HCT116 (cell line): ENCODE measurements around the gene BOD1L1. TPM values are rescaled to one million over a fixed set of nuclear protein-coding genes. Genes with fewer than 3 reads are reported as not detected.

Experiments used
- ATAC-seq: fragments of 200-7000 bp; cut with Tn5 transposase; 2 replicates; pipeline ENCODE4 v1.9.1; 2020; ENCODE audit warnings: mild to moderate bottlenecking, moderate library complexity
- BruUV-seq: library from RNA; stranded (reverse); fragments of 400-500 nt; replicated peaks from 2 replicates; lab custom pipeline; 2021; lab: Mats Ljungman, UMichigan
- CTCF ChIA-PET: fragments of 300-600 bp; sonication (Branson Sonifier 250); formaldehyde crosslinking; loops from one replicate; lab custom pipeline; 2021; ENCODE audit warnings: antibody characterized with exemption; lab: Charles Lee
- POLR2A ChIA-PET: fragments of 300-600, 350-600 bp; sonication (Branson Sonifier 250); formaldehyde crosslinking; loops from one replicate; lab custom pipeline; 2021; ENCODE audit warnings: antibody characterized with exemption; lab: Charles Lee
- RAD21 ChIA-PET, 2 experiments: fragments of 300-600 bp; sonication (Branson Sonifier 250); formaldehyde crosslinking; loops; one replicate each; lab custom pipeline; 2023; ENCODE audit warnings: low total read pairs in 2 of 2; ENCODE audit not compliant: uncharacterized antibody in 2 of 2, unreplicated experiment in 2 of 2, low non-redundant PET in 1 of 2; lab: Charles Lee
- DNase-seq: peaks from one replicate; pipeline ENCODE4 v3.0.0-alpha.2; 2010; ENCODE audit warnings: low read depth, low spot score
- H2AFZ ChIP-seq: fragments of 200-600 bp; shearing (Covaris generic), sonication (generic); 2 replicates; pipeline ENCODE4 v1.6.1; 2017; ENCODE audit warnings: low read depth, mixed run types, mixed read lengths, antibody characterized with exemption, low read length; ENCODE audit not compliant: poor library complexity, severe bottlenecking
- H3K27ac ChIP-seq: 2 replicates; pipeline ENCODE4 v1.5.1; 2012; ENCODE audit warnings: low read depth, low read length
- H3K27me3 ChIP-seq: fragments of 200-600 bp; sonication (generic); 2 replicates; pipeline ENCODE4 v1.6.1; 2016; ENCODE audit warnings: mixed run types, low read length, mixed read lengths; ENCODE audit not compliant: insufficient read depth
- H3K36me3 ChIP-seq, 2 experiments: fragments of 200-500 bp in 1 of 2; fragments of 200-600 bp in 1 of 2; sonication (Bioruptor generic) in 1 of 2; sonication (generic) in 1 of 2; 2 replicates each; pipeline versions ENCODE4 v1.5.1 to v1.6.1; 2014 to 2016; ENCODE audit warnings: low read length in 2 of 2, inconsistent platforms in 1 of 2, mixed read lengths in 1 of 2, mixed run types in 1 of 2; ENCODE audit not compliant: insufficient read depth in 2 of 2, control insufficient read depth in 1 of 2
- H3K4me1 ChIP-seq, 2 experiments: fragments of 200-600 bp in 1 of 2; sonication (generic) in 1 of 2; 2 replicates each; pipeline versions ENCODE4 v1.5.1 to v1.6.1; 2012 to 2017; ENCODE audit warnings: low read length in 2 of 2, inconsistent platforms in 1 of 2, mild to moderate bottlenecking in 1 of 2, mixed read lengths in 1 of 2, mixed run types in 1 of 2, moderate library complexity in 1 of 2; ENCODE audit not compliant: insufficient read depth in 2 of 2, control insufficient read depth in 1 of 2
- H3K4me2 ChIP-seq: fragments of 200-600 bp; sonication (generic); 2 replicates; pipeline ENCODE4 v1.6.1; 2017; ENCODE audit warnings: mixed run types, low read length, mixed read lengths
- H3K4me3 ChIP-seq, 2 experiments: fragments of 200-600 bp in 1 of 2; sonication (generic) in 1 of 2; replicated peaks in 1 of 2; 2 replicates each; pipeline ENCODE4 v1.5.1; 2011 to 2016; ENCODE audit warnings: low read length in 2 of 2, control low read depth in 1 of 2, low read depth in 1 of 2, mild to moderate bottlenecking in 1 of 2, mixed read lengths in 1 of 2, mixed run types in 1 of 2
- H3K79me2 ChIP-seq: fragments of 200-600 bp; sonication (generic); 2 replicates; pipeline ENCODE4 v1.6.1; 2017; ENCODE audit warnings: mild to moderate bottlenecking, mixed run types, low read length, moderate library complexity, mixed read lengths; ENCODE audit not compliant: insufficient read depth
- H3K9ac ChIP-seq: fragments of 200-600 bp; sonication (generic); 2 replicates; pipeline ENCODE4 v1.6.1; 2016; ENCODE audit warnings: low read length, mixed read lengths
- H3K9me2 ChIP-seq: fragments of 200-600 bp; sonication (generic), shearing (Covaris generic); 2 replicates; pipeline ENCODE4 v1.6.1; 2017; ENCODE audit warnings: mixed run types, mild to moderate bottlenecking, moderate library complexity; ENCODE audit not compliant: insufficient read depth
- H3K9me3 ChIP-seq, 2 experiments: fragments of 200-500 bp in 1 of 2; fragments of 200-600 bp in 1 of 2; sonication (Bioruptor generic) in 1 of 2; sonication (generic) in 1 of 2; 2 replicates each; pipeline ENCODE4 v1.6.1; 2014 to 2017; ENCODE audit warnings: low read length in 2 of 2, mixed read lengths in 2 of 2, inconsistent platforms in 1 of 2, low read depth in 1 of 2, mild to moderate bottlenecking in 1 of 2, mixed run types in 1 of 2, moderate library complexity in 1 of 2; ENCODE audit not compliant: control insufficient read depth in 1 of 2, insufficient read depth in 1 of 2
- H4K20me1 ChIP-seq: fragments of 200-600 bp; sonication (generic), shearing (Covaris generic); 2 replicates; pipeline ENCODE4 v1.6.1; 2017; ENCODE audit warnings: mixed run types, mild to moderate bottlenecking, moderate library complexity; ENCODE audit not compliant: insufficient read depth
- CEBPB ChIP-seq: IDR thresholded peaks from 2 replicates; pipeline ENCODE4 v1.6.1; 2012; ENCODE audit warnings: low read depth
- POLR2A ChIP-seq: IDR thresholded peaks from 2 replicates; pipeline ENCODE4 v1.7.0; 2011; ENCODE audit warnings: borderline replicate concordance; ENCODE audit not compliant: insufficient read depth, insufficient read length; ENCODE audit errors: extremely low read depth
- SIN3A ChIP-seq: IDR thresholded peaks from 2 replicates; pipeline ENCODE4 v1.6.1; 2012; ENCODE audit warnings: low read depth
- YY1 ChIP-seq: IDR thresholded peaks from 2 replicates; pipeline ENCODE4 v1.6.1; 2011; ENCODE audit warnings: low read length, low read depth, moderate library complexity, mild to moderate bottlenecking; ENCODE audit not compliant: insufficient replicate concordance; ENCODE audit errors: extremely low read depth
- intact Hi-C: fragments of 100-400 bp; cut with micrococcal nuclease; formaldehyde crosslinking; loops from 2 replicates; pipeline ENCODE4 v1.10.0; 2022
- total RNA-seq: library from RNA; stranded (reverse); gene quantifications from one replicate; pipeline ENCODE4 v1.2.1, GENCODE V29; 2021; ENCODE audit not compliant: unreplicated experiment
- TF ChIP-seq, protein P1 (sequence below): IDR thresholded peaks from 2 replicates; pipeline ENCODE4 v1.6.1; 2012; ENCODE audit warnings: low read depth
- TF ChIP-seq, protein P2 (sequence below), 3 experiments: fragments of 200-600 bp in 1 of 3; sonication (generic) in 1 of 3; IDR thresholded peaks in 2 of 3; conservative IDR thresholded peaks in 1 of 3; 2 replicates each; pipeline ENCODE4 v1.5.1; 2012 to 2017; ENCODE audit warnings: low read depth in 2 of 3, low read length in 2 of 3, antibody characterized with exemption in 1 of 3, borderline replicate concordance in 1 of 3, control low read depth in 1 of 3, mild to moderate bottlenecking in 1 of 3, mixed read lengths in 1 of 3, mixed run types in 1 of 3, moderate library complexity in 1 of 3; ENCODE audit not compliant: insufficient read depth in 1 of 3
- TF ChIP-seq, protein P3 (sequence below): IDR thresholded peaks from 2 replicates; pipeline ENCODE4 v1.6.1; 2012

The BOD1L1 gene
- total RNA-seq, 1 experiment from 2014 or later, result 22.4 TPM

DNA sequence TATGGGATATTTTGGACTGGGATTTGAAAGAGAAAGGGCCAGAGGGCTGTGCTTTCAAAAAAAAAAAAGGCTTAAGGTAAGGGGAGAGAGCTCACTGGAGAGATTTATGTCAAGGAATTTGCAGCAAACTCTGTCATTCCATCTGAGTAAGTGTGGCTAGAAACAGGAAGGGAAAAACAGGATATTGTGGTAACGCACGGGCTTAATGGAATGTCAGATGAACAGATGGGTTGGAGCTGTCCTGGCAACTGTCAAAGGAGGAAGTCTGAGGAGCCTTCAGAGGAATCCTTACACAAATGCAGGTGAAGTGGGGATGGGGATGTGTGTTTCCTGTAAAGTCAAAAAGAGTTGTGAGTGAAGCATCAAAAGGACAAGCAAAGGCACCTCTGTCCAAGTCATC, 68.1 kb downstream of the BOD1L1 start (continued):
- TF ChIP-seq, protein P1, sequence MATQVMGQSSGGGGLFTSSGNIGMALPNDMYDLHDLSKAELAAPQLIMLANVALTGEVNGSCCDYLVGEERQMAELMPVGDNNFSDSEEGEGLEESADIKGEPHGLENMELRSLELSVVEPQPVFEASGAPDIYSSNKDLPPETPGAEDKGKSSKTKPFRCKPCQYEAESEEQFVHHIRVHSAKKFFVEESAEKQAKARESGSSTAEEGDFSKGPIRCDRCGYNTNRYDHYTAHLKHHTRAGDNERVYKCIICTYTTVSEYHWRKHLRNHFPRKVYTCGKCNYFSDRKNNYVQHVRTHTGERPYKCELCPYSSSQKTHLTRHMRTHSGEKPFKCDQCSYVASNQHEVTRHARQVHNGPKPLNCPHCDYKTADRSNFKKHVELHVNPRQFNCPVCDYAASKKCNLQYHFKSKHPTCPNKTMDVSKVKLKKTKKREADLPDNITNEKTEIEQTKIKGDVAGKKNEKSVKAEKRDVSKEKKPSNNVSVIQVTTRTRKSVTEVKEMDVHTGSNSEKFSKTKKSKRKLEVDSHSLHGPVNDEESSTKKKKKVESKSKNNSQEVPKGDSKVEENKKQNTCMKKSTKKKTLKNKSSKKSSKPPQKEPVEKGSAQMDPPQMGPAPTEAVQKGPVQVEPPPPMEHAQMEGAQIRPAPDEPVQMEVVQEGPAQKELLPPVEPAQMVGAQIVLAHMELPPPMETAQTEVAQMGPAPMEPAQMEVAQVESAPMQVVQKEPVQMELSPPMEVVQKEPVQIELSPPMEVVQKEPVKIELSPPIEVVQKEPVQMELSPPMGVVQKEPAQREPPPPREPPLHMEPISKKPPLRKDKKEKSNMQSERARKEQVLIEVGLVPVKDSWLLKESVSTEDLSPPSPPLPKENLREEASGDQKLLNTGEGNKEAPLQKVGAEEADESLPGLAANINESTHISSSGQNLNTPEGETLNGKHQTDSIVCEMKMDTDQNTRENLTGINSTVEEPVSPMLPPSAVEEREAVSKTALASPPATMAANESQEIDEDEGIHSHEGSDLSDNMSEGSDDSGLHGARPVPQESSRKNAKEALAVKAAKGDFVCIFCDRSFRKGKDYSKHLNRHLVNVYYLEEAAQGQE, result no peak
- TF ChIP-seq, protein P2, sequence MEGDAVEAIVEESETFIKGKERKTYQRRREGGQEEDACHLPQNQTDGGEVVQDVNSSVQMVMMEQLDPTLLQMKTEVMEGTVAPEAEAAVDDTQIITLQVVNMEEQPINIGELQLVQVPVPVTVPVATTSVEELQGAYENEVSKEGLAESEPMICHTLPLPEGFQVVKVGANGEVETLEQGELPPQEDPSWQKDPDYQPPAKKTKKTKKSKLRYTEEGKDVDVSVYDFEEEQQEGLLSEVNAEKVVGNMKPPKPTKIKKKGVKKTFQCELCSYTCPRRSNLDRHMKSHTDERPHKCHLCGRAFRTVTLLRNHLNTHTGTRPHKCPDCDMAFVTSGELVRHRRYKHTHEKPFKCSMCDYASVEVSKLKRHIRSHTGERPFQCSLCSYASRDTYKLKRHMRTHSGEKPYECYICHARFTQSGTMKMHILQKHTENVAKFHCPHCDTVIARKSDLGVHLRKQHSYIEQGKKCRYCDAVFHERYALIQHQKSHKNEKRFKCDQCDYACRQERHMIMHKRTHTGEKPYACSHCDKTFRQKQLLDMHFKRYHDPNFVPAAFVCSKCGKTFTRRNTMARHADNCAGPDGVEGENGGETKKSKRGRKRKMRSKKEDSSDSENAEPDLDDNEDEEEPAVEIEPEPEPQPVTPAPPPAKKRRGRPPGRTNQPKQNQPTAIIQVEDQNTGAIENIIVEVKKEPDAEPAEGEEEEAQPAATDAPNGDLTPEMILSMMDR (IDR thresholded peaks at IDR 0.05 in 2 of 3, conservative IDR thresholded peaks at IDR 0.05 in 1 of 3; ENCODE audit: borderline replicate concordance in 1 of 3, insufficient read depth in 1 of 3, low read depth in 2 of 3, low read length in 2 of 3), result no peak
- no peak for TF ChIP-seq YY1
- TF ChIP-seq, protein P3, sequence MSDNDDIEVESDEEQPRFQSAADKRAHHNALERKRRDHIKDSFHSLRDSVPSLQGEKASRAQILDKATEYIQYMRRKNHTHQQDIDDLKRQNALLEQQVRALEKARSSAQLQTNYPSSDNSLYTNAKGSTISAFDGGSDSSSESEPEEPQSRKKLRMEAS, result no peak
- TF ChIP-seq POLR2A, result no peak
- no peak for TF ChIP-seq SIN3A
- TF ChIP-seq, all 23 proteins: peak for 0

DNA sequence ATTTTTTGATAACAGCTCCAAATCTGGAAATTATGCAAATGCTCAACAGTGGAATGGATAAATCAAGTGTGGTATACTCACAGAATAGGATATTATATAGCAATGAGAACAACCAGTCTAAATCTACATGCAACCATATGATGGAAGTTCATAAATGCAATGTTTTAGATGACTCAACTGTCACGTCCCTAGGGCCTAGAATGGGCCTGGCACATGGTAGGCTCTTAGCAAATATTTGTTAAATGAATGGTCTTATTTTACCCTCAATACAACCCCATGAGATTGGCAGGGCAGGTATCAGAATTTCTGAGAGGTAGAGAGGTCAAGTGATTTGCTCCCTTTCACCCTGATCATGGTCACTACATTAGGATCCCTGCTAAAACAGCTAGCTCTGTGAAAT, 68.6 kb downstream of the BOD1L1 start:
- no TSS peak for BruUV-seq
- no peak overlapping the region for H3K27ac ChIP-seq

More for the DNA sequence above, 68.6 kb downstream of the BOD1L1 start:
- no peaks in the 10 kb centered on the region for H3K27me3 ChIP-seq
- POLR2A ChIA-PET, result no interaction called here
- no peak overlapping the region for H2AFZ ChIP-seq
- ATAC-seq, result no peak
- no peaks in the 10 kb centered on the region for H3K36me3 ChIP-seq
- 0 out of 2 replicates have a peak overlapping the region, but pooled peaks have one; percentile 10 for H3K4me2 ChIP-seq
- peaks cover 2 to 7% of the 10 kb centered on the region in 2 experiments; a peak in 1 of 4 replicates for H3K4me1 ChIP-seq
- no peak overlapping the region for H3K4me3 ChIP-seq
- intact Hi-C loops, result no loop called here
- no peaks in the 10 kb centered on the region for H4K20me1 ChIP-seq
- RAD21 ChIA-PET, result no interaction called here
- H3K9ac ChIP-seq, result no peak overlapping the region
- no peaks in the 10 kb centered on the region for H3K79me2 ChIP-seq
- no peaks in the 10 kb centered on the region for H3K9me3 ChIP-seq
- TF ChIP-seq CEBPB, result no peak
- H3K9me2 ChIP-seq, result no peaks in the 10 kb centered on the region
- CTCF ChIA-PET, result no interaction called here
- no peak for DNase-seq
